Left kidney (tissue), 2 donors: Measurements from ENCODE around the gene RNF212. TPM values are rescaled to one million over a fixed set of nuclear protein-coding genes. Genes with fewer than 3 reads are reported as not detected.
"Not testable (repeated sequence)": the region's sequence is repeated elsewhere in the genome, so short reads cannot be mapped to it uniquely, and the experiment has no call there.

Experiments used
- DNase-seq: peaks from one replicate; pipeline ENCODE4 v3.0.0-alpha.2; 2013
- polyA plus RNA-seq: library from polyadenylated mRNA; unstranded; fragments of 120-200 nt; gene quantifications from one replicate; pipeline ENCODE4 v1.2.1, GENCODE V29; 2013; ENCODE audit not compliant: insufficient read length

Gene RNF212
- polyA plus RNA-seq, 1 donor: 17.9 TPM

DNA sequence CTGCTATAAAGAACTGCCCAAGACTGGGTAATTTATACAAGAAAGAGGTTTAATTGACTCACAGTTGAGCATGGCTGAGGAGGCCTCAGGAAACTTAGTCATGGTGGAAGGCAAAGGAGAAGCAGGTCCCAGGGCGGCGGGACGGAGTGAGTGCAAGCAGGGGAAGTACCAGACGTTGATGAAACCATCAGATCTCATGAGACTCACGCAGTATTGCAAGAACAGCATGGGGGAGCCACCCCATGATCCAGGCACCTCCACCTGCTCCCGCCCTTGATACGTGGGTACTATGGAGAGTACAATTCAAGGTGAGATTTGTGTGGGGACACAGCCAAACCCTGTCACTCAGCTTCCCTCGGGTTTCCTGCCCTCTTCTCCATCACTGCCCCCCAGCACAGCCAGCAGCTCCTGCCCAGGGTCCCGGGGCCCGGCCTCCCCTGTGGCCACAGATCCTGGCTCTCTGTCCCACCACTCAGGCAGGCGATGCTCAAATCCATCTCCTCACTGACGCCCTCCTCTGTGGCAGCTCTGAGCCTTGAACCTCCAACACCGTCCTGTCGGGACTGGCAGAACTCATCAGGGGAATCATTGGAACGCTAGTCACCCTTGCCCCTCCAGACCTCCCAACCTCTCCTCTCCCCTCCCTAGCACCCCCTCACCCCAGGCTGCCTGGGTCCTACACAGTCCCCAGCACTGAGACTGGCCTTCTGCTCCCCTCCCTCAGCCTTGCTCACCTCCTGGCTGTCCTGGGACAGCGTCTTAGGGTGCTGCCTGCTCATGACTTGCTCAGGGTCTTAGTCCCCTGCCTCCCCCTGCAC, 64.4 kb downstream of the RNF212 start:
- no peak for DNase-seq

- no peak for DNase-seq
Observed at GRCh38 chr4:1047976-1048772, 65.2 kb downstream of the RNF212 start.

GRCh38 chr4:1047106-1047975, 66.0 kb downstream of the RNF212 start:
- DNase-seq: no peak

- not testable (repeated sequence) for DNase-seq
Observed at GRCh38 chr4:1046581-1047011, 66.8 kb downstream of the RNF212 start.

DNA sequence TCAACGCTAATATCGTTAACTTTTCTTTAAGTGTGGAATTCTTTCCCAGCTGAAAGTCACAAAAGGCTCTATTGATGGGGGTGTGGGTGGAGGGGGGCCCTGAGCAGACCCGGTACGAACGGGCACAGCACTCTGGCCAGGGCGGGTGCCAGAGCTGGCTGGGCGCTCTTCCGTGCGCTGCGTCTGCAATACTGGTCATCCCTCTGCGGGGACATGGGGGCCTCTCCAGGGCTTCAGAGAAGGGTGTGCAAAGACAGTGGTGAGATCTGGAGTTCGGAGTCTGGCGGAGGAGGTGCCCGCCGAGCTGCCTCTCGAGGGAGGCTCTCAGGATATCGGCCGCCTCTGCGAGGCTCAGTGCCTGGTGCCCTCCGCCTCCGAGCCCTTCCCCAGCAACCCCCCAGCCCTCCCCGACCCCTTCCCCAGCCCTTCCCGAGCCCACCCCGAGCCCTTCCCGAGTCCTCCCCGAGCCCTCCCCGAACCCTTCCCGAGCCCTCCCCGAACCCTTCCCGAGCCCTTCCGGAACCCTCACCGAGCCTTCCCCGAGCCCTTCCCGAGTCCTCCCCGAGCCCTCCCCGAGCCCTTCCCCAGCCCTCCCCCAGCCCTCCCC, 67.7 kb downstream of the RNF212 start:
- DNase-seq: no peak

- DNase-seq: no peak
Observed at GRCh38 chr4:1045193-1045594, 68.2 kb downstream of the RNF212 start.

DNA sequence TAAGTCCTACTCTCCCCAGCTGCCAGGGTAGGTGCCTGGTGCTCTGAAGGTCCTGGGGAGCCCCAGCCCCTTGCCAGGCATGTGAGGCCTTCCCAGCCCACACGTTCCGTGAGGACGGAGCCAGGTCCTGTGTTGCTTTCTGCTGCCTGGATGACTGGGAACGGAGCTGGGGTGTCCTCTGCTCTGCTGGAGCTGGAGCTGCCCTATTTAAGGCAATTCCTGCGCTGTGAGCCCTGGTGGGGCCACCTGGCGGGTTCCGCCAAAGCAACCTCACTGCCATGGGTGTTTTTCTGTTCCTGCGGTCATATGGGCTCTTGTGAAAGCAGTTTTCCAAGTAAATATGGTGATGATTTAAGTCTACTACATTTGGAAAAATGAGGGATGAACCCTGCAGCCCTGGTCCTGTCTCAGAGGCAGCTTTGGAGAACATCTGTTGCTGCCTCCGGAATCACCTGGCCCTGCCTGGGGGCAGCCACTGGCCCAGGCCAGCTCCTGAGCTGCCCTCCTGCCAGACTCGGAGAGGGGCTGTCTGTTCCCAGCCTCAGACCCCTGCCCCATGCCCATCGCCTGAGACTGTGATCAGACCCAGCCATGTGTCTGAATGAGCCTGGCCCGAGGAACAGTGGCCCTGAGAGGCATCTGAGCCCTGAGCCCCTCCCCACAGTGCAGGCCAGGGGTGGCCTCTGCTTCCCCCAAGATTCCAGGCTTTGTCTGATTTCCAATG, 68.7 kb downstream of the RNF212 start:
- DNase-seq: no peak

DNA sequence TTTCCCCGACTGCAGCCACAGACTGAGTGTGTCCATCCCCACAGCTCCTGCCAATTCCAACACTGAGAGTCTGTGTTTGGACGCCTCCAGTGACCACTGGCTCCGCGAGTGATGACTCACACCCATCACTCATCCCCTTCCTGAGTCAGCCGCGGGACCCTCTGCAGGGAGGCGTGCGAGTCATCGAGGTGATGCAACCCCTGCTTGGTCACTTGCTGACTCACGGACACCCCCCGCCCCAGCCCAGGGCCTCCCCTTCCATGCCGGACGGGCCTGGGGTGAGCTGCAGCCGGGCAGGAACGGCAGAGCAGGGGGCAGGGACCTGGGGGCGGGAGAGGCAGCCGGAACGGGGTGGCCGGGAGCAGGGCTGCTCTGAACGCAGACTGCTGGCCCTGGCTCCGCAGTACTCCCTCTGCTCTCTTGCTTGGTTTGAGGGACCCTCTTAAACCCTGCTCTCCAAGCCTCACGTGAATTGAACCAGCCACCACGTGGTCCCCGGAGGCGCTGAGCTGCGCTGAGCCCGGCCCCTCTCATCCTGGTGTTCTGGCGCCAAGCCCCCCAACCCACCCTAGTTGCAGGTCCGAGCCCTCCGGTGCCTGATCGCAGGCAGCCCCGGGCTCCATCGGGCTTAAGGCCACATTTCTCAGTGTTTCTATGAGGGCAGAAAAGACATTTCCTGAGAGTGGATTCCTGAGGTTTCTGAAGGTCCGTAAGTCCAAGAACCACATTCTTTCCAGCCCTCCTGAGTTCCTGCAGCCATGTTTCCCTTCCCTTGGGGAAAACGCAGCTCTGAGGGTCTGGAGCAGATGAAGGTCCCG, 69.5 kb downstream of the RNF212 start:
- no peak for DNase-seq

GRCh38 chr4:1043162-1043561, 70.2 kb downstream of the RNF212 start:
- DNase-seq: no peak

DNA sequence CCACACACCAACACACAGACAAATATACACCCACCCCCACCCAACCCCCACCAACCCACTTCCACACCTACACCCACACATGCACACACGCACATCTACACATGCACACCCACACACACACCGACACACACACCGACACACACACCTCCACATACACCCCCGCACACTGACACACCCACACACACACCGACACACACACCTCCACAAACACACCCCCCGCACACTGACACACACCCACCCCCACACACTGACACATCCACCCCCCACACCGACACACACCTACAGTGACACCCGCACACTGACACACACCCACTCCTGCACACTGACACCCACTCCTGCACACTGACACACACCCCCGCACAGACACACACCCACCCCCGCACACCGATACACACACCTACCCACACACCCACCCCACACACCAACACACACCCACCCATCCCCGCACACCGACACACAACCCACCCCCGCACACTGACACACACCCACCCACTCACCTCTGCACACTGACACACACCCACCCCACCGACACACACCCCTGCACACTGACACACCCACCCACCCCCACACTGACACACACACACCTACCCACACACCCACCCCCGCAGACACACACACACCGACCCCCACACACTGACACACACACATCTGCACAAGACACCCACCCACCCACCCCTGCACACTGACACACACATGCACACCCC, 70.9 kb downstream of the RNF212 start:
- DNase-seq: no peak

GRCh38 chr4:1041936-1042330, 71.4 kb downstream of the RNF212 start:
- DNase-seq: no peak

- DNase-seq: no peak
Observed at GRCh38 chr4:1041147-1041935, 72.0 kb downstream of the RNF212 start.

DNA sequence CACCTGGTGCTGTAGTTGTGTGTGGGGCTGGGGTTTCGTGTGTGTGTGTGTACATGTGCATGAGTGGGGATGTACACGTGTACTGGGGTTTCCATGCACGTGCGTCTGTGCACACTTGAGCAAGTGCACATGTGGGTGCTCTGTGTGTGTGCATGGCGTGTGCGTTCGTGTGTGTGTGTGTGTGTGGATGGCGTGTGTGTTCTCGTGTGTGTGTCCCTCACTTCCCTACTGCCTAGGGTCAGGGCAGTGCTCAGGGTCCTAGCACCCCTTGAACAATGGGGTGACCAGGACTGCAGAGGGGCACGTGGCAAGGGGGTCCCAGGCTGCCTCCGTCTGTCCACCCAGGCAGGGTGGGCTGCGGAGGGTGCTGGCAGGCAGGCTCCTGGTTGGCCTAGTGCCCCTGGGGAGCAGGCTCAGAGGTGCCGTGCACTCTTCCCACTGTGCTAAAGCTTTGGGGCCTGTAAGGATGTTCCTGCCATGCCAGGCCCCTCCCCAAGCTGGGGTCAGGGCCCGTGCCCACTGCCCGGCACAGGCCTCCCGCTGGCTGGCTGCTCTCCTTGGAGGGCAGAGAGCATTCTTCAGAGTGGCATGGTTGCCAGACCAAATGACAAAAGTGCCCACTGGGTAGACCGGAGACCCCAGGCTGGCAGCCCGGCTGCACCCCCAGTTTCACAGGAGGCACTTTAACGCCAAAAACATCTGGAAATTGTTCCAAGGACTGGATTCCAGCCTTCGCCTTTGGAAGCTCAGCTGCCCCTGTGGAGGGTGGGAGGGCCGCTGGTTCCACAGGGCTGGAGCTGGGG, 72.8 kb downstream of the RNF212 start:
- no peak for DNase-seq

DNA sequence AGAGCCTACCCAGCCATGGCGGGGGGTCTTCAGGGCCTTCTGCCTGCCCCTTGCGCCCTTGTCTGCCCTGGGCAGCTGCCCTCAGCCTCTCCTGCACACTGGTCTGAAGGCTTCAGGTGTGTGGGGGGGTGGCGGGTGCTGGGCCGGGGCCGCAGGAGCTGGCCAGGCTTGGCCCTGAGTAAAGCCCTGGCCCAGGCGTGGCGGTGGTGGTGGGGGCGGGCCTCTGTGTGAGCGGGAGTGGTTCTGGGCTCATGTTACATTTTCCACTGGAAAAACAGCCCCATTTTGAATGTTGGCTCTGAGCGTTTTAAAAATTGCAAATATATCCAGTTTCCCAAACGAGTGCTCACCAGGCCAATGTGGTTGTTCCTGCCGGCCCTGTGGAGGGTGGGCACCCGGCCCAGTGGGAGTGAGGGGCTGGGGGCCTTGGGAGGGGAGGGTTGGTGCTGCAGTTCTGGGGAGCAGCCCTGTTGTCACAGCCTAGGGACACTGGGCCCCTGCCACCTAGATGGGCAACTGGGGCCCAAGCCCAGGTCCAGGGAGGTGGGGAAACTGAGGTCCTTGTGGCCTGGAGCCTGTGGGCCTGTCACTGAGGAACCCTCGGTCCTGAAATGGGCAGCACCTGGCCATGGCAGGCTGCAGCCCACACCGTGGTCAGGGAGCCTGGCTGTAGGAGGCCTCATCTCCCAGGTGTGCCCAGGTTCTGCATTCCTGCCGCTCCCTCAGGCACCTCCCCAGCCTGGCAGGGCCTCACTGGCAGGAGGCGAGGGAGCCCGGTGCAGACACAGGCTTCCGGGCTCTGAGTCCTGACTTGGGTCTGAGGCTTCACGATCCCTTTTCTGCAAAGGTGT, 73.6 kb downstream of the RNF212 start:
- no peak for DNase-seq

DNA sequence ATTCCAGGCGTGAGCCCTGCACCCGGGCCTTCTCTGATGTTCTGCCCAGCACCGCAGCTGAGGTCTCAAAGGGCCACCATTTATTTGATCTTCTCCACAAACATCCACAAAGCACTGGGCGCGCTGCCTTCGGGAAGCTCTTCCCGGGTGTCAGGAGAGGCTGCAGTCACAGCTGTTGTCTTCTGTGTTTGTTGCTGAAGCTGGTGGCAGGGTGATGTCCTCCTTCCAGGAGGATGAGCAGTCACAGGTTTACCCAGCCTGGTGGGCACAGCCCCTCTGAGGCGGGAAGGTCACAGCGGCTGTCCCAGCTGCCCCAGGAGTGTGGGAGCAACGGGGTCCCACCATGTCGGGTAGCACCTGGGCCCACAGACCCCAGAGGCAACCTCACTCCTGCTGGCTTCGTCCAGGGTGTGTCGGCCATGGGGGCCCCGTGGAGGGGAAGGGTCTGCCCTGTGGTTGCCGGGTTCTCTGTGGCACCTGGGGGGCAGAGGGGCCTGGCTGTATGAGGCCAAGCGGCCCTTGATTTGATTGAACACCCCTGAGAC, 74.3 kb downstream of the RNF212 start:
- no peak for DNase-seq

DNA sequence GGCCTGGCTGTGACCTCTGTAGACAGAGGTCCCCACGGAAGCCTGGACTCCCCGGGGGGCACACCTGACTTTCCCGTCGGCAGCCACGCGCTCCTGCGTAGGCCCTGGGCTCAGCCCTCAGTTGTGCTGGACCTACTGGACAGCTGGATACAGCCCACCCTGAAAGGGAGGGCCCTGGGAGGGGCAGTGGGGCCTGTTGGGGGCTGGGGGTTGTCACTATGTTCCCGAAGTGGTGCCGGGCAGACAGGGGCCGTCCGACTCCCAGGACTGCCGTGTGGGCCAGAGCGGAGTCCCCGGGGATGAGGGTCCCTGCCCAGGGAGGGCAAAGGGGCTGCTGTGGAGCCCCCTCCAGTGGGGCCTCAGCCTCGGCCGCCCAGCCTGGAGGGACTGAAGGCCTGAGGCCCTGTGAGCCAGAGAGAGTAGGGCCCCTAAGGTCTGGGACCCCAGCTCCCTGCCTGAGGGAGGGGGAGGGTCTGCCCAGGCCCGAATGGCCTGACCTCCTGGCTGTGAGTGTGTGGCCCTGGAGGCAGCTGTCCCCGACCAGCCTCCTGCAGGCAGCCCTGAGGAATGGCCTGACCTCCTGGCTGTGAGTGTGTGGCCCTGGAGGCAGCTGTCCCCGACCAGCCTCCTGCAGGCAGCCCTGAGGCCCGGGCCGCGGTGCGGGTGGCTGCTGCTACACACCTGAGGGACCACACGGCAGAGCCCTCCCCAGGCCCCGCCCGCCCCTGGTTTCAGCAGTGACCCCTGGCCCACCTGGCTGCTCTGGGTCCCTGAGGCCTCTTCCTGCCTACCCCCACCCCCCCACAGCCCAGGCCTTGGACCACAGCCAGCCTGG, 76.2 kb downstream of the RNF212 start:
- no peak for DNase-seq
